Measurements from ENCODE around the gene CASP8AP2. TPM values are rescaled to one million over a fixed set of nuclear protein-coding genes. Genes with fewer than 3 reads are reported as not detected.

Gene CASP8AP2
- total and polyA plus RNA-seq, 9 of the 15 experiments (the other 6 are each of a cell fraction or from before 2014, with no cell fraction given) = 10.6 to 30.0 (median 19.1) TPM

- no peak; the same call in 1 of the 2 replicates for TF ChIP-seq THRB (CRISPR knock-in tag; conservative IDR thresholded peaks at IDR 0.05)
- TF ChIP-seq SIN3B (IDR thresholded peaks at IDR 0.05; ENCODE audit: low read depth) = peak; percentile 48
- no peak for TF ChIP-seq SREBF2 (CRISPR knock-in tag; IDR thresholded peaks at IDR 0.05)
- no peak for TF ChIP-seq PBX2 (CRISPR knock-in tag; IDR thresholded peaks at IDR 0.05; ENCODE audit: low read depth)
- TF ChIP-seq PBX2 (tag; conservative IDR thresholded peaks at IDR 0.05; ENCODE audit: low read depth) = peak; percentile 74
- peak; percentile 71; the same call in 1 of the 2 replicates for TF ChIP-seq ZBTB2 (IDR thresholded peaks at IDR 0.05)
- peak; percentile 50; the same call in 1 of the 2 replicates for TF ChIP-seq FOXP4 (CRISPR knock-in tag; IDR thresholded peaks at IDR 0.05; ENCODE audit: borderline replicate concordance)
- TF ChIP-seq EP400 (IDR thresholded peaks at IDR 0.05) = peak; percentile 76
- 0 out of 2 replicates have a peak, but pooled peaks have one; percentile 14 for TF ChIP-seq ETS1 (conservative IDR thresholded peaks at IDR 0.05; ENCODE audit: control insufficient read depth, low read depth, low read length)
- no peak for TF ChIP-seq ATF1 (CRISPR knock-in tag; IDR thresholded peaks at IDR 0.05)
- peak; percentile 76 for TF ChIP-seq ATF1 (tag; IDR thresholded peaks at IDR 0.05)
- TF ChIP-seq FOS (IDR thresholded peaks at IDR 0.05; ENCODE audit: extremely low read depth, insufficient read length) = peak; percentile 77
- TF ChIP-seq ZSCAN29 (IDR thresholded peaks at IDR 0.05) = peak; percentile 64; the same call in 1 of the 2 replicates
- TF ChIP-seq CHD2 (IDR thresholded peaks at IDR 0.05; ENCODE audit: low read depth, low read length) = peak; percentile 45; the same call in 1 of the 2 replicates
- 0 out of 2 replicates have a peak, but pooled peaks have one; percentile 62 for TF ChIP-seq LCOR (CRISPR knock-in tag; IDR thresholded peaks at IDR 0.05)
- TF ChIP-seq E2F4 (CRISPR knock-in tag; IDR thresholded peaks at IDR 0.05; ENCODE audit: low read depth) = peak; percentile 94
- peak; percentile 77 for TF ChIP-seq RBBP5 (IDR thresholded peaks at IDR 0.05; ENCODE audit: borderline replicate concordance, insufficient read depth, low read length, poor library complexity, severe bottlenecking)
Measured at GRCh38 chr6:89829472-89830169, at the start of gene CASP8AP2 (continued).

Data from K562 (cell line).